HG03439 (cell line): ENCODE results near the gene MXD4.

ENCODE experiments used
- ATAC-seq: cut with Tn5 transposase; IDR thresholded peaks from one replicate; pipeline ENCODE4 v1.9.1; 2021; ENCODE audit warnings: mild to moderate bottlenecking, moderate library complexity; ENCODE audit not compliant: unreplicated experiment

The MXD4 gene, protein sequence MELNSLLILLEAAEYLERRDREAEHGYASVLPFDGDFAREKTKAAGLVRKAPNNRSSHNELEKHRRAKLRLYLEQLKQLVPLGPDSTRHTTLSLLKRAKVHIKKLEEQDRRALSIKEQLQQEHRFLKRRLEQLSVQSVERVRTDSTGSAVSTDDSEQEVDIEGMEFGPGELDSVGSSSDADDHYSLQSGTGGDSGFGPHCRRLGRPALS

DNA sequence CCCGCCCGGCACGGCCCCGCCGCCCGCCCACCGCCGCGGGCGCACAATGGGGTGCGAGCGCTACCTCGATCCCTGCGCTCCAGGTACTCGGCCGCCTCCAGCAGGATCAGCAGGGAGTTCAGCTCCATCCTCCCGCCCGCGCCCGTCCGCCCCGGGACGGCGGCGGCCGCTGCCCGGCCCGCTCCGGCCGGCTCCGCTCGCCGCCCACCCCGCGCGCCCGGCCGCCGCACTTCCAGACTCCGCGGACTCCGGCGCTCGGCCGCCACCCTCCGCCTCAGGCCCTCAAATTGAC is at the start of gene MXD4:
Gene MXD4 (minus strand): TSS at position 257 of the 292 bp plus-strand sequence. CDS start 129 bp downstream, at position 128.
- peak; percentile 9 for ATAC-seq

DNA sequence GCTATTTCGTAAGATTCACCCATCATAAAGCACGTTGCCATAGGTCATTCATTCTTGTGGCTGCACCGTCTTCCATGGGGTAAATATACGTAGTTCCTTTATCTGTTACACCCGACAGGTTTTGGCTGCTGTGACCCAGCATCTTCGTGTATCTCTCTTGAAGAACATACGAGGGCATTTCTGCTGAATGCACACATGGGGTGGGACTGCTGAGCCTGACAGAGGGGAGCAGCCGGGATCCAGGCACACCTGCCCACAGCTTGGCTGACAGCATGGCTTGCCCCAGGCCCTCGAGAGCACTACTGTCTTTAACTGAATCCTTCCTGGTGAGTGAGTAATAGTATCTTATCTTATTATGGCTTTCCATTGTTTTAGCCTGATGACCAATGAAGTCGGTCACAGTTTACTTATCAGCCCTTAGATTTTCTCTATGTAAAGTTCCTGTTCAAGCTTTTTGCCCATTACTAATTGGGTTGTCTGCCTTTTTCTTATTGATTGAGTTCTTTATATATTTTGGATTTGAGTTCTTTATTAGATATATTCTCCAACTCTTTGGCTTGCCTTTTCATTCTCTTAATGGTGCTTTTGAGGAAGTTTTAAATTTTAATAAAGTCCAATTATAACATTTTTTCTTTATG is 45.0 kb upstream of the MXD4 start:
- no peak for ATAC-seq

DNA sequence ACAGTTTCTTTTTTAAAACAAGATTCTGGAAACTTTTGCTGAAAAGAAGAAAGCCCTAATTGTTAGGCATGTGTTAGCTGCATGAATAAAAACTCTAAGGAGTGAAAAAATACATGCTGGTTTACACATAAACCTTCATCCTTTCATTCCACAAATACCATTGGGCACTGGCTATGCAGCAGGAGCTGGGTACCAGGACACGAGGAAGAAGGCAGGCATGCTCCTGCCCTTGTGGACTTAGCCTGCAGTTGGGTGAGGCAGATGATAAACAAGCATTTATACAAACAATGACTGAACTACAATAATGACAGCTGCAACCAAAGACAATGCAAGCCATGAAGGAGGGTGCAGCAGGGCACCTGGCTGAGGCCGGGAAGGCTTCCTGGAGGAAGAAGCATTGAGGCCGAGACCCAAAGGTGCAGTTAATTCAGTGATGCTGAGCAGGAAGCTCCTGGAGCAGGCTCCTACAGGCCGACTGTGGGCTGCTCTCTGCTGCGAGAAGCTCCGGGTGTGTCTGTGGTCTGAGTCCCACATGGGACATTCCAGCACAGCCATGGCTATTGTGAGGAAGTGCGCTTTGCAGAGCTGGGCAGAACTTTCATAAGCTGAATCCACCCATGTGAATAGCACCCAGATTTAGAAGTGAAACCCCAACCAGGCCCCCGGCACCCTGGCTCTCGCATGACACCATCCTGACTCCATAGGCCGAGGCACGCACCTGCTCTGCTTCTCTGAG is 44.0 kb upstream of the MXD4 start:
- no peak for ATAC-seq

DNA sequence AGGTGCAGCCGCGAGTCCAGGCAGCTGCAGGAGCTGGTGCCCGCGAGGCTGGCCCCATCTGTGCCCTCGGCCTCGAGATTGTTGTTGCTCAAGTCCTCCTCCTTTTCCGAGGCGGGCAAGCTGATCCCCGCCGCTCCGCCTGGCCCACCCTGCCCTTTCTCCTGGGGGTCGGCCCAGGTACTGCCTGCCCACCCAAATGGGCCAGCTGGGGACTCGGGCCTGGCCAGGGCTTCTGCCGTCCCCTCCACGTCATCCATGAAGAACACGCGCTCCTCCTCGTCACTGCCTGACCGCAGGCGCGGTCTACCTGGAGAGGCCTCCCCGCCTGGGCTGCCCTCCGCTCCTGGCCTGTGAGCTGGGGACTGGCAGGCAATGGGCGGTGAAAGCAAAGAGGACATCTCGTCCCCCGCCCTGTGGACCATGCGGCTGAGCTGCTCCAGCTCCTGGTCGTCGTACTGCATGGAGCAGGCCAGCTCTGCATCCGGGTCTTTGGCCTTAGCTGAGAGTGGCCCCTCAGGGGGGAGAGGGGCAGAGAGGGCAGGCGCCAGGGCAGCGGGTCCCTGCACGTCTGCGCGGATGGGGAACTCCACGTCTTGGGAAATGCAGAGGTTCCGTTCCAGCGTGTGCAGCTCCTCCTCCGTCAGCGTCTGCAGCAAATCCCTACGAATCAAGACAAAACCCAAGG is 43.1 kb upstream of the MXD4 start:
- no peak for ATAC-seq

DNA sequence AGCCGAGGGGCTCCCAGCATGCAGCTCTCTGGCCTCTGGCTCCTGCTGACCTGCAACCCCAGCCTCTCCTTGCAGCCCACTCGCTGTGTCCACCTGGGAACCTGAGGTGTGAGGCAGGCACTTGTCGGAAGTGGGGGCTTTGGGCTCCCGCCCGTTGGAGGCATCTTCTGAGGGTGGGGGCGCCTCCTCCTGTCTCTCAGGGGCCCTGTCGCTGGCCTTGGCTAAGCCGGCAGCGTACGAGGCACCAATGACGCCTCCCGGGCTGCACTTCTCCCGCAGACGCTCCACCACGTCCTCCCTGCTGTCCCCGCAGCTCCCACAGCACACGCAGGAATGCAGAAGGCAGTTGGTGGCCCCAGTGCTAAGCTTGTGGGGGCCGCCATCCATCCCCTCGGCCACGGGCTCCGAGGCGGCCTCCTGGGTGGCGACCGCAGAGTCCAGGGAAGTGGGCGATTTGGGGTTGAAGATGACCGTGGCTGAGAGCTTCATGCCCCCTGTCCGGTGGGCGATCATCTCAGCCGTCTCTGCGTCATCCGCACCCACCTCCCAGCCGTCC is 42.5 kb upstream of the MXD4 start:
- no peak for ATAC-seq

DNA sequence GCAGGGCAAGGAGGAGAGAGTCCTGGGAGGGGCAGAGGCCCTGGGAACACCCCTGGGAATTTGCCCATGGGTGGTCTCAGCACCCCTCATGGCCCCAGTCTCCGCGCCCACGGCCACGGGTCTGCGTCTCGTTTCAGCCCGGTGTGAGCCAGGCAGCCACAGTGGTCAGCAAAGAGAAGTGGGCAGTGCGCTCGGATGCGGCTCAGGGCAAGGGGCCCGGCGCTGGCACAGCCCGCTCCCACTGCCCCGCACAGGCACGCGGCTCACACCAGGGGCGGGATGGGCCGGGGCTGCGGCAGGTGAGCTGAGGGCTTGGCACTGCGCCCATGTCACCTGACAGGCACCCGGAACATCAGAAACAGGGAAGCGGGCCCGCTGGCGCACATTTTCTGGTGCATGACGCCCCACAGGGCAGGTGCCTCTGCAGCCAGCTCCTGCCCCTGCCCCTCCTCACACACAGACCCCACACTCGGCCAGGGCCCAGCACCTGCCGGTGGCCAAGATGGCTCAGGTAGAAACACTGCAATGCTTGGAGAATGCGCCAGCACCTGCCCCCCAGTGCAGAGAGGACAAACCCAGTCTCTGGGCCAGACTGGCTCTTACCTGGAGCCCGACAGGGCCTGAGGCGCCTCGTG is 41.9 kb upstream of the MXD4 start:
- no peak for ATAC-seq

DNA sequence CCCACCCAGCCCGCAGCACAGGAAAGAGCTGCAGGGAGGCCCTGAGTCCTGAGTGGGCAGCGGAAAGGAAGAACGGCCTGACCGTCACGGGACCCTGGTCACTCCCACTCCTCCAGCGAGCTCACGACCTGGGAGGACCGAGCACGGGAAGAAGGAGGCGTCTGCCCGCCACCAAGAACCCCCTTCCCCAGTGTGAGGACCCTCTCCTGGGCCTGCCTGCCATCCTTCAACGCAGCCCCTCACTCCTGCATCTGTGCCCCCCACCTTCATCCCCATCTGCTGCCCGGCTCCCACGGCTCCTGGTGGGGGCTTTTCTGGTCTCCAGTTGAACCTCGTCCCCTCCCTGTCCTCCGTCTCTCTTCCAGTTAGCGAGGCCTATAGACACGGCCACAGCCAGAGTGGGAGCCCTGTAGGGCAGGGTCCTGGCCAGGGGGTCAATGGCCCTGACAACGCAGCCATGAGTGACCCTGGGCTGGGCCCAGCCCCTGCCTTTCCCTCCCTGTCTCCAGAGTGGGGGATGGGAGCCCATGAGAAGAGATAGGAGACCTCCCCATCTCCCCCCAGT is 41.3 kb upstream of the MXD4 start:
- ATAC-seq, result no peak

DNA sequence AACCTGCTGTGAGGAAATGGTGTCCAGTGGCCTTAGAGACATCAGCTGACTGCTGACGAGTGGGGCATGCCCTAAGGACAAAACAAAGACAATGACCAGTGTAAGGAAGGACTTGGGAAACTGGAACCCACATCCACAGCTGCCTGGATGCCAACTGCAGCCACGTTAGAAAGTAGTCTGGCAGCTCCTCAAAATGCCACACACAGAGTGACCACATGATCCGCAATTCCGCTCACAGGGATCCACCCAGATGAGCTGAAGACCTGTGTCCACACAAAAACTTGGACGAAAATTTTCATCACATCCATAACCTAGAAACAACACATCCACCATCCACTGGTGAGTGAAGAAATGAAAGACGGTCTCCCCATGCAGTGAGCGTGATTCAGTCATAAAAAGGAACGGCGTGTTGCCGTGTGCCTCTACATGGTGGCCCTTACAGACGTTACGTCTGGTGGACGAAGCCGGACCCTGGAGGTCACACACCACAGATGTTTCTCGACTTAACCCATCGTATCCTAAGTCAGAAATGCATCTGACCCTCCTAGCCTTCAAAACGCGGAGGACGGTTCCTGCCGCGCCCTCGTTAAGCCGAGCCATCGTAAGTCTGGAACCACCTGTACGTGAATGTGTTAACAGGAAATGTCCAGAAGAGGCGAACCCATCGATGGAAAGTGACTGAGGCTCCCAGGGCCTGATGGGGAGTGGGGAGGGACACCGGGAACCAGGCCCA is 40.6 kb upstream of the MXD4 start:
- ATAC-seq, result no peak

DNA sequence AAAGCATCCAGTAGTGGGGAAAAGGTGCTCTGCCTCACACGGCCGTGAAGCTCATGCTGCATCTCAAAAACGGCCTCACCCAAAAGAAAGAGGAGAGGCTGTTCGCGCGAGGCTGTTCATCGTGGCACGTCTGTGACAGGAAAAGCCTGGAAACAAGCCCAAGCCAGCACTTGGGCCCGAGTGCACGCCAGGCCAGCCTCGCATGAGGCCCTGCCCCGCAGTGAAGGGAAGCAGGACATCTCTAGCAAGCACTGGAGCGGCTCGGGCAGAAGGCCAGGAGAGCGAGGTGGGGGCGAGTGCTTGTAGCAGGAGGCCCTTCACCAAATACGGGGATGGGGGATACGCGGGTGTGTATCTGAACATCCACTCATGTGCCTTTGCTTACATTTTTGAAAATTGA is 39.9 kb upstream of the MXD4 start:
- ATAC-seq, result no peak

DNA sequence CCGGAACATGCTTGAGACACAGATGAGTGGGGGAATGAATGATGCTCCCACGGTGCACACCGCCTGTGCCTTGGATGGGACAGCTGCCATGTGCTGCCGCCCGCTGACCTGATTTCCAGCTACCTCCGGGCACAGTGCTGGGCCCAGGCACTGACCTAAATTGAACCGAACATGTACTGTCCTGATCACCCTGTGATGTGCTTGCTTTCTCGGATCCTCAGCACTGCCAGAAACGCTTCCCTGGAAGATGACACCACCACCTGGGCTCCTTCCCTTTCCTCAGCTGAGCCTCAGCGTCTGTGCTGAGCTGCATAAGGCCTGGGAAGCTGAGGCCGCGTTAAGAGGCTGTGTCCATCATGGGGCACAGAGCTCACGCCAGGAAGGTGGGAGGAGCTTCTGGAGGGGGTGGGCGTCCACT is 39.3 kb upstream of the MXD4 start:
- no peak for ATAC-seq

DNA sequence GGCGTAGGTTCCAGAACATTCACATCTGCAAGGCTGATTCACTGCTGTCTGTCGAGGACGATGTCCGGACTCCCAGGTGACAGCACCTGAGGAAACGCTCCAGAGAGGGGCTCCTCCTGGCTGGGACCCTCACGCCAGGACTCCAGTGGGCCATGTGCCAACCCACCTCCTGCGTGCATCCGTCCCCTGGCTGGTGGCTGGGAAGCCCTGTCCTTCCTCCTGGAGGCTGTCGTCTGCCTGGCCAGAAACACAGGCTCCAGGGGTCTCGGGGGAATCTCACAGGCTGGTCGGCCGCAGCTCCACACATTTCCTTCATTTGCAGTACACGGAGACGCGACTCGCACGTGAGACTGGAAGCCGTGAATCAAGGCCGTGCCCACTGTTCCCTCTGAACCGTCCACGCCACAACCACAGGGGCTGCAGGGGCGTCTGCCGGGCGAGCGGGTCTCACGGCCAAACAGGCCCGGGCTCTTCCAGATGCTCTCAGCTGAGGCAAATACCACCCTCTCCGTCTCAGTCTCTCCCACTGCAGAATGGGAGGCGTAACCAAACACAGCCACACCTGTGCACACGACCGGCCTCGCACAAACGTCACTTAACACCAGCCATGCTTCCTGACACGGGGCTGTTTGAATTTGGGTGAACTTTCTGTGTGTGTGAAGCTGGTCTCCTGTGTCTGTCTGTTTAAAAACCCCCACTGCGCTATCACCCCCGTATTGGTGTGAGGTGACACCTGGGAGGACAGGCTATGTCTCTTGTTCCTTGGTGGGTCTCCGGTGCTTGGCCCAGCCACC is 38.7 kb upstream of the MXD4 start:
- no peak for ATAC-seq

DNA sequence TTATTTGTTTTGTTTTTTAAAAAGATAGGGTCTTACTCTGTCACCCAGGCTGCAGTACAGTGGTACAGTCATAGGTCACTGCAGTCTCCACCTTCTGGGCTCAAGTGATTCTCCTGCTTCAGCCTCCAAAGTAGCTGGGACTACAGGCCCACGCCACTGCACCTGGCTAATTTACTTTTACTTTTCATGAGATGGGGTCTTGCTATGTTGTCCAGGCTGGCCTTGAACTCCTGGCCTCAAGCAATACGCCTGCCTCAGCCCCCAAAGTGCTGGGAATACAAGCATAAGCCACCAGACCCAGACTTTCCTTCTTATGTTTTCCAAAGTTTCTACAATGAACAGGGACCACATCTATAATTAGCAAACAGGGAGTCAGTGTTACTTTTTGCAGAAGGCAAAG is 37.9 kb upstream of the MXD4 start:
- ATAC-seq, result no peak

DNA sequence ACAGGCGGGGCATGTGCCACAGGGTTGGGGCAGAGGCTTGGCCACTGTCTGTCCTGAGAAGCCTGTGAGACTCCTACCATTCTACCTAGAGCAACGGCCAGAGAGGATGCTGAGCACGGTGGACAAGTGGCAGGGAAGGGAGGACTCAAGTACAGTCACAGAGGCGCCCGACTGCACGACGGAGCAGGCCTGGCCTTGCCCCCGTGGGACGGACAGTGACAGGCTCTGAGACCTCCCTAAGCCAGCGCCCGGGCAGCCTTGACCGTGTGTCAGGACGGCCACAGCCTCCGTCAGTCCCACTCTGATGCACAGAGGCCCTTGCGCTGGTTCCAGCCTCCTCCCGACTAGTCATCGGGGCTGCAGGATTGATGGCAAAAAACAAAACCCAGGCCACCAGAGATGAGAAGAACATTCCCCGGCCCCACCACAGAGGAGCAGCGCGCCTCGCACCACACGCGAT is 36.7 kb upstream of the MXD4 start:
- ATAC-seq, result no peak

DNA sequence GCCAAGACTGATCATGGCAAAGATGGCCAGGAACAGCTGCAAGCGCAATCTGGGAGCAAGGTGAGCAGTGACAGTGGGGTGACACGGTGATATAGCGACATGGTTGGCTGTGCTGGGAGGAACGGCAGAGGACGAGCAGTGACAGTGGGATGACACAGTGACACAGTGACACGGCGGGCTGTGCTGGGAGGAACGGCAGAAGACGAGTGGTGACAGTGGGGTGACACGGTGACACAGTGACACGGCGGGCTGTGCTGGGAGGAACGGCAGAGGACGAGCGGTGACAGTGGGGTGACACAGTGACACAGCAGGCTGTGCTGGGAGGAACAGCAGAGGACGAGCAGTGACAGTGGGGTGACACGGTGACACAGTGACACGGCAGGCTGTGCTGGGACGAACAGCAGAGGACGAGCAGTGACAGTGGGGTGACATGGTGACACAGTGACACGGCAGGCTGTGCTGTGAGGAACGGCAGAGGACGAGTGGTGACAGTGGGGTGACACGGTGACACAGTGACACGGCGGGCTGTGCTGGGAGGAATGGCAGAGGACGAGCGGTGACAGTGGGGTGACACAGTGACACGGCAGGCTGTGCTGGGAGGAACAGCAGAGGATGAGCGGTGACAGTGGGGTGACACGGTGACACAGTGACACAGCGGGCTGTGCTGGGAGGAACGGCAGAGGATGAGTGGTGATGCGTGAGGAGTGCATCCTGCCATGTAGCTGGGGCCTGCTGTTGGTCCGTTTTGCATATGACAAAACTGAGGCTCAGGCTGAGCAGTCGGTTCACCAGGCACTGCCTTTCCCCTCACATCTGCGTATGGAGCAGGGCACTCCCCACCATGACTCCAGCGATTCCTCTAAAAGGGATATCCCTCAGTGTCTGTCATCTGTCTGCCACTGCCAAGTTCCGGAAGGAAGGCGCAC is 36.0 kb upstream of the MXD4 start:
- no peak for ATAC-seq

DNA sequence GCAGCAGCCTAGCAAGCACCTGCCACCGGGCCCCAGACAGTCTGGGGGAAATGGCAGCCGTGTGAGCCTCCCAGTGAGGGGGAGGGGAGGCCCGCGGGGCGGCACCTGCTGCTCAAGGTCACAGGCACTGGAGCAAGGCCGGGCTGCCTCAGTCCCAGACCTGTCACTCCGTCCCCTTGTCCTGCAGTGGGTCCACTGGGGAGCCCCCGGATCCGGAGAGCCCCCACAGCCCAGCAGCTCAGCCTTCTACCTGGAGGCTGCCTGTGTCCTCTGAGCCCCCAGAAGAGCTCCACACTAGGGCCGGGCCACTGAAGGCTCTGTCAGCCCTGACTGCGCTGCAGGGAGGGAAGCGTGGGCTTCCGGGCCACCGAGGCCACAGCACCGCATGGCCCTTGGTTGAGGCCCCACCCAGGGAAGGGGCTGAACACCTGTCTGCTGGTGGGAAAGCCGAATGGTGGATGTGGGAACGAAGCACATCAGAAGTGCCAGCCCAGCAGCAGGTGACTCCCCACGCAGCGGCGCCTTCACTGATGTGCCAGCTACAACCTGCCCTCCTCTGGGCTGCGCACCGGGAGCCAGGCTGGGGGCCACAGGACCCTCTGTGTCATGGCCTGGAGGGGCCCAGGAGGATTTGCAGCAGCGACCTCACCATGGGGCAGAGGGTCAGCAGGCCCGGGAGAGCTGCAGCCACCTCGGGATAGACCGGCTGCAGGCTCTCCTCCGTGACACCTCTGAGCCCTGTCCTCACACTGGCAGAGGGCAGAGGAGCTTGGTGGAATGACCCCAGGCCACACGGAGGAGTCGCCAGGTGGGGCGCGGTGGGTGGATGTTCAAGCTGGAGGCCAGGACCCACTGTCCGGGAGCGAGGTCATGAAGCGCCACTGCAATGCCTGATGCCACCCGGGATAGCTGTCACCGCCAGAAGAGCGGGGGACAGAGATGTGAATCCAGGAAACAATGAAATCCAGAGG is 35.0 kb upstream of the MXD4 start:
- ATAC-seq, result no peak

DNA sequence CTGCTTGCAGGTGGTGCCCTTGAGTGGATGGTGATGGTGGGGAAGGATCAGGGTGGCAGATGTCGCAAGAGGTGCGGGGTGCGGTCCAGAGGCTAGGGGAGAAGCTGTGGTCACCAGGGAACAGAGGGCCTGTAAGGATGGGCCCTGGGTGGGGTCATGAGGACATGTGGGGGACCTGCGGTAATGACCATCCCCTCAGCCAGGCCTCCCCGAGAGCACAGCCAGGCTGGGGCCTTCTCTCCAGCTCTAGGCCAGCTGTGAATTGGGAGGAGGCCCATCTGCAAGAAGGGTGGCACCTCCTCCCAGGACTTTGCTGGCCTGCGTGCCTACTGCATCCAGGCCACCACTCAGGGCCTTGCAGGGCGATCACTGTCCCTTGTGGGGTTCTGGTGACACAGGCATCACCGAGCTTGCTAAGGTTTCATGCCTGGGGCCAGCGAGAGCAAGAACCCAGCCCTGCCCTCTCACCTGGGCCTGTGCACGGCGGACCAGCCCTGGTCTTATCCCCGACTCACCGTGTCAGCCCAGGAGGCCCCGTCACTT is 34.1 kb upstream of the MXD4 start:
- no peak for ATAC-seq

DNA sequence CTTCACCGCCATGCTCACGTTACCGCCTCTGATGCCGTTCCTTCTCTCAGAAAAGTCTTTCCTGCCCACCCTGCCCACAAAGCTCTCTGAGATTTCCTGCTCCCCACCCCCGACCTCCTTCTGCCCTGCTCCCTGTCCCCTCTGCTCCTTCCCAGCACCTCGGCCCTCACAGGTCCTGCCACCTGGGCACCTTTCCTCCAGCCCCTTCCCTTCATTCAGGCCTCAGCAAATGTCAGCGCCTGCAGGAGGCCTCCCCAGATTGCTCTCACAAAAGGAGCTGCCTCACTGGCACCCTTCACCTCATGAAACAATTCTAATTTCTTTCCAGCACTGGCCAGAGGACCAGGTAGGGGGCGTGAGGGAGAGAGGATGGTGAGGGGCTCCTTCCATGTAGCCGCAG is 33.6 kb upstream of the MXD4 start:
- no peak for ATAC-seq
